SH-SY5Y (cell line): ENCODE results near the gene SYNJ2.

ENCODE experiments used
- GATA2 ChIP-seq: IDR thresholded peaks from 2 replicates; pipeline ENCODE4 v1.6.1; 2011; ENCODE audit warnings: mild to moderate bottlenecking, low read depth, low read length
- GATA3 ChIP-seq: IDR thresholded peaks from 2 replicates; pipeline ENCODE4 v1.6.1; 2011; ENCODE audit warnings: low read depth, mild to moderate bottlenecking, low read length, moderate library complexity

GRCh38 chr6:158056355-158056754, 74.7 kb downstream of the SYNJ2 start:
- TF ChIP-seq GATA2: no peak
- no peak for TF ChIP-seq GATA3
